Measurements from ENCODE around the gene GARIN5B. TPM values are rescaled to one million over a fixed set of nuclear protein-coding genes. Genes with fewer than 3 reads are reported as not detected.

GARIN5B gene
- total RNA-seq, 1 experiment from 2014 or later = 0.11 TPM

- Histone ChIP-seq H3K9me3 (ENCODE audit: insufficient read depth, low read depth) (no peaks in the 10 kb centered on the region), H2AFZ (no peak overlapping the region), H4K20me1 (ENCODE audit: insufficient read depth) (peaks cover 29% of the 10 kb centered on the region), H3K27ac (no peak overlapping the region), H3K4me3 (no peak overlapping the region), H3K36me3 (ENCODE audit: low read depth) (peaks cover 16% of the 10 kb centered on the region; the same call in 1 of the 2 replicates), H3K4me1 (replicated peaks; ENCODE audit: insufficient read depth) (no peaks in the 10 kb centered on the region), H3K27me3 (ENCODE audit: insufficient read depth, low read depth) (no peaks in the 10 kb centered on the region), H3K4me2 (no peak overlapping the region), H3F3A (ENCODE audit: insufficient read depth, low read depth) (peaks cover 80% of the 10 kb centered on the region), H3K79me2 (ENCODE audit: low read depth) (peaks cover 10% of the 10 kb centered on the region; the same call in 1 of the 2 replicates), H3K9me2 (ENCODE audit: insufficient read depth) (no peaks in the 10 kb centered on the region)
- CTCF ChIA-PET = no interaction called here
- POLR2A ChIA-PET (ENCODE audit: unreplicated experiment) = no interaction called here
- no TSS peak for BruUV-seq (replicated peaks)
- DNase-seq = no peak
- intact Hi-C loops (cut with micrococcal nuclease; ENCODE audit: unreplicated experiment) = no loop called here
- TF ChIP-seq EZH2 (IDR thresholded peaks at IDR 0.05; ENCODE audit: low read depth) = no peak
- TF ChIP-seq CTCF (conservative IDR thresholded peaks at IDR 0.05) = no peak
Observed at GRCh38 chr19:55398200-55398925, 35.3 kb upstream of the GARIN5B start.

GRCh38 chr19:55392820-55393761 lies 30.0 kb upstream of the GARIN5B start:
- H3K4me1 ChIP-seq (replicated peaks; ENCODE audit: insufficient read depth) = peaks cover 9% of the 10 kb centered on the region
- H3K27ac ChIP-seq = no peak overlapping the region
- peaks cover 22% of the 10 kb centered on the region for H3K79me2 ChIP-seq (ENCODE audit: low read depth)
- no peaks in the 10 kb centered on the region for H3K9me3 ChIP-seq (ENCODE audit: insufficient read depth, low read depth)
- H4K20me1 ChIP-seq (ENCODE audit: insufficient read depth) = peaks cover 42% of the 10 kb centered on the region
- no peaks in the 10 kb centered on the region for H3K9me2 ChIP-seq (ENCODE audit: insufficient read depth)
- CTCF ChIA-PET = no interaction called here
- no TSS peak for BruUV-seq (replicated peaks)
- H3F3A ChIP-seq (ENCODE audit: insufficient read depth, low read depth) = peaks cover 80% of the 10 kb centered on the region
- H3K4me2 ChIP-seq = no peak overlapping the region
- H3K36me3 ChIP-seq (ENCODE audit: low read depth) = peaks cover 21% of the 10 kb centered on the region
- TF ChIP-seq CTCF (conservative IDR thresholded peaks at IDR 0.05) = no peak
- no peak for TF ChIP-seq EZH2 (IDR thresholded peaks at IDR 0.05; ENCODE audit: low read depth)
- no peak overlapping the region for H2AFZ ChIP-seq
- no peak for DNase-seq
- intact Hi-C loops (cut with micrococcal nuclease; ENCODE audit: unreplicated experiment) = no loop called here
- H3K4me3 ChIP-seq = no peak overlapping the region
- no peaks in the 10 kb centered on the region for H3K27me3 ChIP-seq (ENCODE audit: insufficient read depth, low read depth)
- POLR2A ChIA-PET (ENCODE audit: unreplicated experiment) = interaction anchor here (0.7 kb wide), 1 partner anchor 114 kb away, joined by 9 read pairs; no protein-coding TSS in a partner anchor

GRCh38 chr19:55391702-55392615 lies 28.9 kb upstream of the GARIN5B start:
- no peaks in the 10 kb centered on the region for H3K9me2 ChIP-seq (ENCODE audit: insufficient read depth)
- no peak for DNase-seq
- H3K4me2 ChIP-seq = no peak overlapping the region
- peaks cover 34% of the 10 kb centered on the region for H3K79me2 ChIP-seq (ENCODE audit: low read depth)
- no peak overlapping the region for H2AFZ ChIP-seq
- H3K36me3 ChIP-seq (ENCODE audit: low read depth) = peaks cover 32% of the 10 kb centered on the region
- H3K4me3 ChIP-seq = no peak overlapping the region
- BruUV-seq (replicated peaks) = no TSS peak
- H3K9me3 ChIP-seq (ENCODE audit: insufficient read depth, low read depth) = no peaks in the 10 kb centered on the region
- peaks cover 20% of the 10 kb centered on the region for H3K4me1 ChIP-seq (replicated peaks; ENCODE audit: insufficient read depth)
- H4K20me1 ChIP-seq (ENCODE audit: insufficient read depth) = peaks cover 54% of the 10 kb centered on the region
- ChIA-PET POLR2A (ENCODE audit: unreplicated experiment) (interaction anchor here (0.6 kb wide), 1 partner anchor 20 kb away, joined by 6 read pairs; no protein-coding TSS in a partner anchor), CTCF (no interaction called here)
- no peak overlapping the region for H3K27ac ChIP-seq
- no peaks in the 10 kb centered on the region for H3K27me3 ChIP-seq (ENCODE audit: insufficient read depth, low read depth)
- intact Hi-C loops (cut with micrococcal nuclease; ENCODE audit: unreplicated experiment) = no loop called here
- TF ChIP-seq CTCF (conservative IDR thresholded peaks at IDR 0.05) = no peak
- no peak for TF ChIP-seq EZH2 (IDR thresholded peaks at IDR 0.05; ENCODE audit: low read depth)
- peaks cover 87% of the 10 kb centered on the region for H3F3A ChIP-seq (ENCODE audit: insufficient read depth, low read depth)
